GM20000 (cell line): ENCODE measurements around the gene CFAP20.

Experiments
- DNase-seq: peaks from one replicate; pipeline ENCODE4 v3.0.0; 2012; ENCODE audit warnings: low spot score
- TF ChIP-seq, protein P1 (sequence below): IDR thresholded peaks from 2 replicates; pipeline ENCODE4 v1.5.1; 2012; ENCODE audit warnings: mild to moderate bottlenecking, control low read depth; ENCODE audit errors: extremely low read depth, missing control alignments

Gene CFAP20

DNA sequence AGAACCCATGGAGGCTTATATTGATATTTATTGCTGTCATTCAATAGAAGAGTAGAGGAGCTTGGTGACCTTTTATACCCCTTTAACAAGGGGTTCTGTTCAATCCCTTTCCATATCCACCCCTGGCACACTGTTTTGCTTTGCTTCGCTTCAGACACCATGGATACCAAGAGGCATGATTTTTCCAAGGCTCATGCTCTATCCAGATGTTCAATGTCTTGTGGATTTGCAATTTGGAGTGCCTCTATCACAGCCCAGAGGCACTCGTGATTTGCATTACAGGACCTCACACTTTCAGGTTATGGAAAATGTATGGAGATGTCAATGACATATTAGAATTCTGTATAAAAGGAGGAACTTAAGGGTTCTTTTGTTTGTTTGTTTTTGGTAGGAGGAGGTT lies 21.5 kb downstream of the CFAP20 start:
- TF ChIP-seq, protein P1, sequence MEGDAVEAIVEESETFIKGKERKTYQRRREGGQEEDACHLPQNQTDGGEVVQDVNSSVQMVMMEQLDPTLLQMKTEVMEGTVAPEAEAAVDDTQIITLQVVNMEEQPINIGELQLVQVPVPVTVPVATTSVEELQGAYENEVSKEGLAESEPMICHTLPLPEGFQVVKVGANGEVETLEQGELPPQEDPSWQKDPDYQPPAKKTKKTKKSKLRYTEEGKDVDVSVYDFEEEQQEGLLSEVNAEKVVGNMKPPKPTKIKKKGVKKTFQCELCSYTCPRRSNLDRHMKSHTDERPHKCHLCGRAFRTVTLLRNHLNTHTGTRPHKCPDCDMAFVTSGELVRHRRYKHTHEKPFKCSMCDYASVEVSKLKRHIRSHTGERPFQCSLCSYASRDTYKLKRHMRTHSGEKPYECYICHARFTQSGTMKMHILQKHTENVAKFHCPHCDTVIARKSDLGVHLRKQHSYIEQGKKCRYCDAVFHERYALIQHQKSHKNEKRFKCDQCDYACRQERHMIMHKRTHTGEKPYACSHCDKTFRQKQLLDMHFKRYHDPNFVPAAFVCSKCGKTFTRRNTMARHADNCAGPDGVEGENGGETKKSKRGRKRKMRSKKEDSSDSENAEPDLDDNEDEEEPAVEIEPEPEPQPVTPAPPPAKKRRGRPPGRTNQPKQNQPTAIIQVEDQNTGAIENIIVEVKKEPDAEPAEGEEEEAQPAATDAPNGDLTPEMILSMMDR, result no peak

DNA sequence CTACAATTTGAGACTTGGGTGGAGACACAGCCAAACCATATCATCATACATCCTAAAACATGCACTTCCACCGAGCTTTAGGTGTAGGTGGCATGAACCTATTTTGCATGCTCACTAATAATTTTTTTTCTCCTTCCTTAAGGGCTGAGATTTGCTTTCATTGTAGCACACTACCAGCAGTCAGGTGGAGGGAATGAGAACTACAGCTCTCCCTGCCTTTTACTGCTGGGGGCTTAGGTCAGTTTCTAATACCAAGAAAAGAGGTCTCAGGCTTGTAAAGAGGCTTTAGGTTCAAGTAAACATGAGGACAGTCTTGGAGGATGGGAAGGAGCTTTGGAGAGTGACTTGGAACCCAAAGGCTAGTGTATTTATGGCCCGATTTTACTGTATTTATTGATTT lies 22.0 kb downstream of the CFAP20 start:
- no peak for DNase-seq
- TF ChIP-seq, protein P1, result no peak

More for the DNA sequence above, 21.5 kb downstream of the CFAP20 start:
- DNase-seq, result no peak

DNA sequence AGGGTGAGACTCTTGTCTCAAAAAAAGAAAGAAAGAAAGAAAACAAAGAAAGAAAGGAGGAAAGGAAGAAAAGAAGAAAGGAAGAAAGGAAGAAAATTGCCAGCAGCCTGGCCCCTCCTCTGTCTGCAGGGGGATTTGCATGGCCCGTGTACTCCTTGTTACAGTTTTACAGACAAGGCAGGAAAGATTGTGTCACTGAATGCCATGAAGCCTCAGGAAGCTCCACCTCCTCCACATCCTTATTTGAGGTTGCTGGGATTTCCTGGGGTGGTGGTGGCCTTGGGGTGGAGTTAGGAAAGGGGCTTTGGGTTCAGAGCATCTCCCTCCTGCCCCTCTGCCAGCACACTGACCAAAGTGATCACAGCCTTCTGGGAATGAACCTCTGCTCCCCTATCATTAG lies 23.6 kb downstream of the CFAP20 start:
- TF ChIP-seq, protein P1, result no peak
- DNase-seq, result no peak

DNA sequence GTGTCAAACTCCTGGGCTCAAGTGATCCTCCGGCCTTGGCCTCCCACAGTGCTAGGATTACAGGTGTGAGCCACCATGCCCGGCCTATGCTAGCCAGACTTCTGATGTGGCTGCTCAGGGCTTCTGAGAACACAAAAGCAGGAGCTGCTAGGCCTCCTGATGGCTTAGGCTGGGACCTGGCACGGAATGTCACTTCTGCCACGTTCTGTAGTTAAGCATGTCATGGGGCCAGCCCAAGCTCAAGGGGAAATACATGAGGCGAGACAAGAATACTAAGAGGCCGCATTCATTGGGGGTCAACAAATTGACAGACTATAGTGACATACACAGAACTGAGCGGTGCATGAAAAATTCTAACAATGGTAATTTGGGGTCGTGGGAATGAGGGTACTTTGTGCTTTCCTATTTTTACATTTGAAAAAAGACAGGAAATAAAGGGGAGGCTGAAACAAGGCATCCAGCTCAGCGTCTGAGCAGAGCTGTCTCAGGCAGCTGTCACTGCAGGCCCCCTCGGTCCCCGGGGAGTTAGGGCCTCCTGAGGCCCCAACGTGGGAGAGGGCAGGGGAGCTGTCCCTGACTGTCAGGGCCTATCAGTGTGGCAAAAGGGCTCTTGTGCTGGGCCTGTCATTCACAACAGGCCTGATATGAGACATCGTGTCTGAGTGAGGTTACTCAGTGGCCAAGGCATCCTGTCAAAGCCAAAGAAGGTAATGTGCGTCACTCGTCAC lies 26.4 kb downstream of the CFAP20 start:
- no peak for DNase-seq
- TF ChIP-seq, protein P1, result no peak

DNA sequence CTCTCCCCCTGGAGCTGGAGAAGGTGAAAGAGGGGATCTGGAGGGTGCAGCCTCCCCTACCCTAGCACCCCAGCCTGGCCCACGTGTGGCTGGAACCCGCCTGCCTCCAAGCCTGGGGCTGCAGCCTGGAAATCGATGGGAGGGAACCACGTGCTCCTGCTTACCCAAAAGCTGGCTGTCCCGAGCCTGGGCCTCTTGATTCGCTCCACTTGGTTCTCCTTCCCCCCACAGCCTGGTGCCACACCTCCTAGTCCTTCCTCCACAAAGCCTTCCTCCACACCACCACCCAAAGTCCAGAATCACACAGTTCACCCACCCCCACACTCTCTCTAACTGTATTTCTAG lies 29.3 kb downstream of the CFAP20 start:
- no peak for DNase-seq
- TF ChIP-seq, protein P1, result no peak

DNA sequence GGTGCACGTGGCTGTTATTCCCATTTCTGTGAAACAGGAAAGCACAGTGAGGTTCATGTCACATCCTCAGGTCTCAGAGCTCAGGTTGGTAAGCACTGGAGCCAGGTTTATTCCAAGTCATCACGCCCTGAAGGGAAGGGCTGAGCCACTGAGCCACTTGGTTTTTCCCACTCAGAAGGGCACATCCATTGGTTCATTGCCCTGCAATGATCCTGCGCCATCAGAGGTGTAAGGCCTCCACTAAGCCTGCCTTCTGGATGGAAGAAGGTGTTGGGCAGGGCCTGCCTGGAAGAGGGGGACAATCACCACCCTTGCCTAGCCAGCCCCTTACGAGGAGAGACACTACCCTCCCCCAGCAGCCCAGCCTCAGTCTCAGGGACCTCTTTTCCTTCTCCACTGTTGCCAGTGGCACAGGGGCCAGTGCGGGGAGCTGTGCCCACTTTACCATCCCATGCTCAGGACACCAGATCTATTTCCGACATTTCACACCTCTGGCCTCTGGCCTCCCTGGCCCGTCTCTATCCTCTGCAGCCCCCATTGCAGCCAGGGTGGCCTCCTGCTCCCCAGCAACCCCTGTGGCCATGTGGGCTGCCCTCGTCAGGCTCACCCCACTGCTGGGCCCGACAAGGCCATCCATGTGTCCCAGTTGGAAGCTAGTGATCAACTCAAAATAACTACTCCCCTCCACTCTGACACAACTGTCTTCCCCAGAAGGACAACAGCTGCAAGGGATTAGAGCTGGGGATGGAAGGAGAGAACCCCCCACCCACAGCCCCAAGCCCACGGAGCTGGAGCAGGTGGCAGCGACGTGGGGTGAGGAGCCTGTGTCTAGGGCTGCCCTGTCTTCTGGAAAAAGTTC lies 29.9 kb downstream of the CFAP20 start:
- no peak for DNase-seq

More for the DNA sequence above, 29.9 kb downstream of the CFAP20 start:
- TF ChIP-seq, protein P1, result no peak
